K562 (cell line): ENCODE data around the gene EXOC4. TPM values are rescaled to one million over a fixed set of nuclear protein-coding genes. Genes with fewer than 3 reads are reported as not detected.

ENCODE experiments used
- ATAC-seq: fragments of 200-7000 bp; cut with Tn5 transposase; 3 replicates; pipeline ENCODE4 v1.9.1; 2020; ENCODE audit warnings: moderate library complexity
- BruUV-seq: library from RNA; stranded (reverse); fragments of 400-500 nt; replicated peaks from 2 replicates; lab custom pipeline; 2021; lab: Mats Ljungman, UMichigan
- CTCF ChIA-PET: fragments of 300-600 bp; formaldehyde crosslinking; extraction: SDS; loops from one replicate; lab custom pipeline; 2021; ENCODE audit warnings: low intra/inter-chr PET ratio; lab: Yijun Ruan, JAX
- POLR2A ChIA-PET: fragments of 300-600, 350-650 bp; sonication (Branson Sonifier 250); formaldehyde crosslinking; extraction: SDS; loops from one replicate; lab custom pipeline; 2021; ENCODE audit warnings: antibody characterized with exemption, inconsistent platforms; lab: Yijun Ruan, JAX
- DNase-seq, 4 experiments: peaks; one replicate each; pipeline versions ENCODE4 v3.0.0 to v3.0.0-alpha.2; 2011 to 2018; ENCODE audit warnings: low spot score in 3 of 4, mixed read lengths in 3 of 4; ENCODE audit errors: extremely low read depth in 1 of 4
- FAIRE-seq: peaks from 2 replicates; lab custom pipeline; 2011; peaks lifted over from hg19 to GRCh38; lab: Jason Lieb, UNC
- H2AFZ ChIP-seq: 2 replicates; pipeline ENCODE4 v1.6.0; 2011; ENCODE audit warnings: low read depth, low read length, control low read depth, inconsistent platforms
- H3K27ac ChIP-seq: fragments of 200-600 bp; 3 replicates; pipeline ENCODE4 v1.8.0; 2011; ENCODE audit warnings: low read depth, mild to moderate bottlenecking, control low read depth, inconsistent platforms, low read length, moderate library complexity, mixed read lengths; ENCODE audit errors: extremely low read depth
- H3K27me3 ChIP-seq, 2 experiments: fragments of 300-600 bp in 1 of 2; 2 replicates in 1 of 2; 3 replicates in 1 of 2; pipeline versions ENCODE4 v1.6.0 to v1.8.0; 2011; ENCODE audit warnings: inconsistent platforms in 2 of 2, low read length in 2 of 2, mild to moderate bottlenecking in 1 of 2, mixed read lengths in 1 of 2, moderate library complexity in 1 of 2; ENCODE audit not compliant: control insufficient read depth in 2 of 2, insufficient read depth in 2 of 2
- H3K36me3 ChIP-seq: fragments of 300-600 bp; 3 replicates; pipeline ENCODE4 v1.8.0; 2011; ENCODE audit warnings: mild to moderate bottlenecking, low read length, inconsistent platforms; ENCODE audit not compliant: control insufficient read depth, insufficient read depth
- H3K4me1 ChIP-seq, 2 experiments: fragments of 200-600 bp in 1 of 2; replicated peaks in 1 of 2; 2 replicates in 1 of 2; 3 replicates in 1 of 2; pipeline versions ENCODE4 v1.5.1 to v1.8.0; 2011; ENCODE audit warnings: inconsistent platforms in 2 of 2, low read length in 2 of 2, mild to moderate bottlenecking in 1 of 2, mixed read lengths in 1 of 2, moderate library complexity in 1 of 2; ENCODE audit not compliant: control insufficient read depth in 2 of 2, insufficient read depth in 2 of 2
- H3K4me2 ChIP-seq: 2 replicates; pipeline ENCODE4 v1.6.1; 2011; ENCODE audit warnings: low read length, control low read depth, inconsistent platforms, mixed read lengths; ENCODE audit not compliant: insufficient read depth
- H3K4me3 ChIP-seq: fragments of 200-600 bp; sonication (generic), shearing (Covaris generic); 2 replicates; pipeline ENCODE4 v1.5.1; 2016; ENCODE audit warnings: control low read depth, inconsistent platforms
- H3K79me2 ChIP-seq: fragments of 200-600 bp; 3 replicates; pipeline ENCODE4 v1.8.0; 2011; ENCODE audit warnings: low read length, inconsistent platforms; ENCODE audit not compliant: control insufficient read depth, insufficient read depth
- H3K9ac ChIP-seq, 2 experiments: 2 replicates each; pipeline versions ENCODE4 v1.6.0 to v1.6.1; 2011; ENCODE audit warnings: low read depth in 2 of 2, low read length in 2 of 2, control low read depth in 1 of 2, inconsistent platforms in 1 of 2, mild to moderate bottlenecking in 1 of 2, mixed read lengths in 1 of 2; ENCODE audit not compliant: insufficient read depth in 1 of 2
- H3K9me1 ChIP-seq: one replicate; pipeline ENCODE4 v1.6.0; 2011; ENCODE audit warnings: inconsistent platforms, mild to moderate bottlenecking, low read length, moderate library complexity; ENCODE audit not compliant: control insufficient read depth, insufficient read depth
- H3K9me3 ChIP-seq: replicated peaks from 2 replicates; pipeline ENCODE4 v1.5.1; 2011; ENCODE audit warnings: low read depth, low read length, inconsistent platforms; ENCODE audit not compliant: control insufficient read depth, insufficient read depth
- H4K20me1 ChIP-seq: replicated peaks from 2 replicates; pipeline ENCODE4 v1.6.1; 2011; ENCODE audit warnings: low read length, inconsistent platforms, mixed read lengths; ENCODE audit not compliant: control insufficient read depth, insufficient read depth
- CTCF ChIP-seq, 3 experiments: IDR thresholded peaks in 2 of 3; conservative IDR thresholded peaks in 1 of 3; 2 replicates each; pipeline ENCODE4 v1.5.1; 2011 to 2012; ENCODE audit warnings: low read length in 3 of 3, mild to moderate bottlenecking in 3 of 3, control low read depth in 2 of 3, improper control_type of control experiment in 1 of 3, inconsistent platforms in 1 of 3, low read depth in 1 of 3, mixed read lengths in 1 of 3, moderate library complexity in 1 of 3; ENCODE audit not compliant: insufficient read depth in 2 of 3
- HMGXB4 ChIP-seq: sonication (generic); formaldehyde crosslinking; IDR thresholded peaks from 2 replicates; pipeline ENCODE4 v1.8.1; 2023; ENCODE audit warnings: mild to moderate bottlenecking, missing genetic modification reagents
- KDM5B ChIP-seq: fragments of 200-600 bp; sonication (generic); IDR thresholded peaks from 2 replicates; pipeline ENCODE4 v1.6.1; 2012; ENCODE audit warnings: low read depth, mild to moderate bottlenecking, moderate library complexity, low read length, control low read depth, inconsistent platforms; ENCODE audit not compliant: insufficient replicate concordance
- RAD51 ChIP-seq: fragments of 450-650 bp; IDR thresholded peaks from 2 replicates; pipeline ENCODE4 v1.7.1; 2016; ENCODE audit warnings: low read depth, mild to moderate bottlenecking, borderline replicate concordance
- SPI1 ChIP-seq: IDR thresholded peaks from 2 replicates; pipeline ENCODE4 v1.6.1; 2011; ENCODE audit warnings: low read depth, low read length, control low read depth, borderline replicate concordance
- ZNF140 ChIP-seq: fragments of 250-450 bp; sonication (Bioruptor Pico); IDR thresholded peaks from 2 replicates; pipeline ENCODE4 v1.8.0; 2021; ENCODE audit warnings: moderate library complexity, mild to moderate bottlenecking, inconsistent platforms
- ZNF316 ChIP-seq: fragments of 450-650 bp; IDR thresholded peaks from 2 replicates; pipeline ENCODE4 v1.6.1; 2016
- WGBS: fragments of 100-300 bp; shearing (Covaris generic); methylation state at CpG from one replicate; pipeline ENCODE4 v1.1.6; 2016; ENCODE audit warnings: low coverage, mixed read lengths; ENCODE audit not compliant: insufficient coverage; ENCODE audit errors: missing lambda C conversion rate; 5-methylcytosine and 5-hydroxymethylcytosine counted together
- in situ Hi-C: fragments of 300-500 bp; cut with MboI; formaldehyde crosslinking; loops from 4 replicates; pipeline ENCODE4 v1.15.0; 2018; ENCODE audit warnings: inconsistent platforms, mixed read lengths
- intact Hi-C: fragments of 100-400 bp; cut with micrococcal nuclease; formaldehyde crosslinking; loops from 2 replicates; pipeline ENCODE4 v1.14.2; 2022
- polyA plus RNA-seq, 8 experiments: library from polyadenylated mRNA; depleted of rRNA in 4 of 8; stranded (reverse) in 5 of 8; unstranded in 3 of 8; fragments of >200 nt; fragmentation: Nextera tagmentation in 2 of 8; fragmentation: Illumina TruSeq in 1 of 8; extraction: Ambion mirVana in 2 of 8; extraction: Trizol in 1 of 8; gene quantifications; 2 replicates each; pipeline versions ENCODE4 v1.2.1 to v1.2.3, GENCODE V29; 2011 to 2014; ENCODE audit warnings: inconsistent platforms in 1 of 8, missing spikeins in 1 of 8
- total RNA-seq, 7 experiments: library from RNA; depleted of rRNA in 6 of 7; stranded (reverse); fragments of >200 nt in 6 of 7; fragmentation: Illumina TruSeq in 2 of 7; extraction: Trizol in 2 of 7; gene quantifications; 2 replicates each; pipeline versions ENCODE4 v1.2.1 to v1.2.3, GENCODE V29; 2011 to 2021; ENCODE audit warnings: low replicate concordance in 1 of 7

EXOC4 gene
- total and polyA plus RNA-seq, 9 of the 15 experiments (the other 6 are each of a cell fraction or from before 2014, with no cell fraction given), result 18.5 to 73.1 (median 46.6) TPM

GRCh38 chr7:134021836-134022235, 769.0 kb downstream of the EXOC4 start:
- no peak for TF ChIP-seq ZNF140 (CRISPR knock-in tag)
- TF ChIP-seq RAD51, result no peak
- TF ChIP-seq SPI1, result peak; percentile 33; the same call in 1 of the 2 replicates
- no peak for TF ChIP-seq ZNF316
- TF ChIP-seq CTCF (IDR thresholded peaks at IDR 0.05 in 2 of 3, conservative IDR thresholded peaks at IDR 0.05 in 1 of 3; ENCODE audit: insufficient read depth in 2 of 3, low read depth in 1 of 3, low read length in 3 of 3), result 0 out of 6 replicates have a peak, but pooled peaks of 1 of the 3 experiments have one; percentile 21
- TF ChIP-seq HMGXB4, result no peak
- no peak for TF ChIP-seq KDM5B
- in situ Hi-C loops (no loop called here), intact Hi-C loops (no loop called here)
- Histone ChIP-seq H3K4me2 (no peak overlapping the region), H3K79me2 (no peaks in the 10 kb centered on the region), H3K27me3 (no peaks in the 10 kb centered on the region), H3K9me1 (no peaks in the 10 kb centered on the region), H4K20me1 (no peaks in the 10 kb centered on the region), H2AFZ (no peak overlapping the region), H3K9me3 (no peaks in the 10 kb centered on the region), H3K4me3 (no peak overlapping the region), H3K9ac (no peak overlapping the region), H3K36me3 (no peaks in the 10 kb centered on the region), H3K27ac (no peak overlapping the region), H3K4me1 (no peaks in the 10 kb centered on the region)
- WGBS, result 92% methylated on average over 1 of the region's 1 CpG
- ChIA-PET CTCF (no interaction called here), POLR2A (interaction anchor here (1.4 kb wide), 1 partner anchor 9 kb away, joined by 4 read pairs; no protein-coding TSS in a partner anchor)
- no TSS peak for BruUV-seq
- ATAC-seq, result no peak
- no peak for DNase-seq
- no peak for FAIRE-seq
